Thymus (tissue), 11 donors: Measurements from ENCODE around the gene TMEM147. TPM values are rescaled to one million over a fixed set of nuclear protein-coding genes. Genes with fewer than 3 reads are reported as not detected.

Experiments used
- DNase-seq, 9 donors: peaks; one replicate each; pipeline ENCODE4 v3.0.0-alpha.2; 2013; ENCODE audit warnings: low spot score in 9 of 9, low read depth in 6 of 9, missing footprints in 1 of 9
- H3K27ac ChIP-seq, 2 donors: one replicate each; pipeline ENCODE4 v1.5.1; 2013; ENCODE audit warnings: control low read depth in 1 of 2, low read depth in 1 of 2, low read length in 1 of 2, mild to moderate bottlenecking in 1 of 2, moderate library complexity in 1 of 2
- H3K27me3 ChIP-seq, 2 donors: one replicate each; pipeline ENCODE4 v1.5.1; 2013; ENCODE audit warnings: low read length in 1 of 2; ENCODE audit not compliant: control insufficient read depth in 2 of 2, insufficient read depth in 1 of 2
- H3K36me3 ChIP-seq, 2 donors: one replicate each; pipeline ENCODE4 v1.5.1; 2013; ENCODE audit warnings: low read length in 1 of 2, mild to moderate bottlenecking in 1 of 2, moderate library complexity in 1 of 2; ENCODE audit not compliant: control insufficient read depth in 2 of 2, insufficient read depth in 2 of 2
- H3K4me1 ChIP-seq, 2 donors: one replicate each; pipeline ENCODE4 v1.5.1; 2013; ENCODE audit warnings: low read length in 2 of 2; ENCODE audit not compliant: control insufficient read depth in 2 of 2, insufficient read depth in 2 of 2
- H3K4me3 ChIP-seq, 2 donors: one replicate each; pipeline ENCODE4 v1.5.1; 2013; ENCODE audit warnings: low read length in 2 of 2, control low read depth in 1 of 2, mild to moderate bottlenecking in 1 of 2
- H3K9me3 ChIP-seq, 2 donors: one replicate each; pipeline ENCODE4 v1.5.1; 2013; ENCODE audit warnings: low read length in 1 of 2, mild to moderate bottlenecking in 1 of 2; ENCODE audit not compliant: control insufficient read depth in 2 of 2, insufficient read depth in 1 of 2
- WGBS: extraction: QIAGEN DNeasy Blood & Tissue Kit; methylation state at CpG from one replicate; pipeline ENCODE4 v1.1.7; 2013; 5-methylcytosine and 5-hydroxymethylcytosine counted together
- polyA plus RNA-seq: library from polyadenylated mRNA; stranded (reverse); fragments of 200-250 nt; gene quantifications from one replicate; pipeline ENCODE4 v1.2.3, GENCODE V29; 2013
- total RNA-seq: library from RNA; stranded (reverse); fragments of 120-200 nt; gene quantifications from one replicate; pipeline ENCODE4 v1.2.4, GENCODE V29; 2013
- donor health status: healthy.

TMEM147 gene
- total and polyA plus RNA-seq, 2 donors, result 45.0 to 61.1 TPM

GRCh38 chr19:35551091-35551810, 5.8 kb downstream of the TMEM147 start:
- Histone ChIP-seq H3K4me1 (peaks cover 3 to 7% of the 10 kb centered on the region in 2 donors), H3K4me3 (no peak overlapping the region), H3K36me3 (peaks cover 0 to 4% of the 10 kb centered on the region in 2 donors), H3K9me3 (no peaks in the 10 kb centered on the region), H3K27me3 (peaks cover 0 to 12% of the 10 kb centered on the region in 2 donors), H3K27ac (no peak overlapping the region)
- no peak for DNase-seq
- WGBS, result 95% methylated on average over 21 of the region's 21 CpGs

DNA sequence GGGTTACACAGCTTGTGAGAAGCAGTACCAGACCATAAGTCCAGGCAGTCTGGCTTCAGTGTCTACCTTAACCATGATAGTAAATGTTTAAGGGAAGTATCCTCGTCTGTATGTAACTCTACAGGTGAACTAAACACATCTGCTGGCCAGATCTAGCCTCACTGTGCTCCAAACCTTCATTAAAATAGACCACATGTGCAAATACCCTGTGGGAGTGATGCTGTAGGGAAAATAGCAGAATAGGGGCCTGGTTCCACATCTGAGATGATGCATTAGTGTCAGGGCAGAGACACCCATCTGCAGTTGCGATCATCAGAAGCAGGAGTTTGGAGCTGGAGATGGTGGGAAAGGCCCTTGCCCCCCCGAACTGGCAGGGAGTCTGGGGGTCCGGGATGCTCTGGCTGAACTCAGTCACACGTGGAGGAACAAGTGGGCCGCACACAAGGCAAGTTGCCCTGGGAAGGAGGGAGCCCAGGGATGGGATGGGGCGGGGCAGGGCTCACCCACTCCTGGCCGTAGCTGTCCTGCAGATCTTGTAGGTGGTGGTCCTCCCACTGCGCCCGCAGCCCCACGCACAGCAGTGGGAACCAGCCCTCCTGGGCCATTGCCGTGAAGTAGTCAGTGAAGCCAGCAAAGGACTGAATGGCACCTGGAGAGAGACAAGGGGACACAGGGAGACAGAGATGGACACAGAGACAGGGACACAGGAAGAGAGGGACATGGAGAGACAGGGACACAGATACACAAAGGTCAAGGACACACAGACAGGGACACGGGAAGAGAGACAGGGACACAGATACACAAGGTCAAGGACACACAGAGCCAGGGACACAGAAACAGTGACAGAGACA, 7.3 kb downstream of the TMEM147 start:
- no peak overlapping the region for H3K4me3 ChIP-seq

DNA sequence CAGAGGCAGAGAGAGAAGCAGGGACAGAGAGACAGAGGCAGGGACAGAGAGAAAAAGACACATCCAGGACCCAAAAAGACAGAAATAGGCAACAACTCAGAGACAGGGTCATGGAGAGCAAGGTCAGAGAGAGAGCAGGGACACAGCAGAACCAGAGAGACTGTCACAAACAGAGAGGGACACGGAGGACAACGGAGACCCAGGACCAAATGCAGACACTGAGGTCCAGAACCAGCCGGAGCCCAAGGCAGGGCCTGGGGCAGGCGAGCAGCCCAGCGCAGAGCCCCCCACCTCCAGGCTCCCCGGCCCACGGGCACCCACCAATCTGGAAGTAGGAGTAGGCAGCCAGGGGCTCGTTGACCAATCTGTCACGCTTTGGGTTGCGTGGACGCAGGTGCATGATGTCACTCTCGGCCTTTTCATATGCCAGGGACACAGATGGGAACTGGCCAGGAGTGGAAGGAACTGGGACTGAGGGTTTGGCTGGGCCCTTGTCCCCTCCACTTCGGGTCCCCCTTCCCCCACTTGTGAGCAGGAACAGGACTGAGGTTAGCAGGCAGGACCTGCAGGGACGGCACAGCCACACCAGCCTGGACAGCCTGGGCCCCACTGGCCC, 8.1 kb downstream of the TMEM147 start:
- Histone ChIP-seq H3K27me3 (peaks cover 7 to 32% of the 10 kb centered on the region in 2 donors), H3K9me3 (peaks cover 0 to 6% of the 10 kb centered on the region in 2 donors), H3K36me3 (no peaks in the 10 kb centered on the region), H3K4me1 (peaks cover 2 to 5% of the 10 kb centered on the region in 2 donors), H3K27ac (no peak overlapping the region), H3K4me3 (no peak overlapping the region)
- WGBS, result 83% methylated on average over 14 of the region's 14 CpGs
- DNase-seq, result no peak

More for the DNA sequence above, 7.3 kb downstream of the TMEM147 start:
- 89% methylated on average over 13 of the region's 13 CpGs for WGBS
- peaks cover 1 to 25% of the 10 kb centered on the region in 2 donors for H3K27me3 ChIP-seq
- no peaks in the 10 kb centered on the region for H3K4me1 ChIP-seq
- H3K27ac ChIP-seq, result no peak overlapping the region
- no peak for DNase-seq
- H3K9me3 ChIP-seq, result no peaks in the 10 kb centered on the region
- H3K36me3 ChIP-seq, result no peaks in the 10 kb centered on the region

DNA sequence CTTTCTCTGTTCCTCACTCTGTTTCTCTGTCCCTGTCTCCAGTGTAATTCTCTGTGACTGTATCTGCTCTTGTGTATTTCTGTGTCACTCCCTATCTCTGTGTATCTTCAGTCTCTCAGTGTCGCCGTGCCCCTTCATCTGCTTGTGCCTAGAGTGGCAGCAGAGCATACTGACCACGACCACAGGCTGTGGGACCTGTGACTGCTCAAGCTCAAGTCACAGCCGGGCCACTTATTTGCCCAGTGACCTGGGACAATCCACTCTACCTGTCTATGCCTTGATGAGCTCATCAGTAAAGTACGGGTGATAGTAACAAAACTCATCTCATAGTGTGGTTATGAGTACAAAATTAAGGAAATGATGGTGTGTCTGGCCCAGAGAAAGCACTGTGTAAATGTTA, 8.7 kb downstream of the TMEM147 start:
- H3K4me1 ChIP-seq, result peaks cover 2 to 7% of the 10 kb centered on the region in 2 donors
- no peak for DNase-seq
- H3K27me3 ChIP-seq, result peaks cover 9 to 38% of the 10 kb centered on the region in 2 donors
- no peaks in the 10 kb centered on the region for H3K36me3 ChIP-seq
- peaks cover 0 to 6% of the 10 kb centered on the region in 2 donors for H3K9me3 ChIP-seq
- WGBS, result 85% methylated on average over 5 of the region's 5 CpGs
- no peak overlapping the region for H3K27ac ChIP-seq
- no peak overlapping the region for H3K4me3 ChIP-seq

- Histone ChIP-seq H3K4me3 (no peak overlapping the region), H3K4me1 (peaks cover 2 to 7% of the 10 kb centered on the region in 2 donors), H3K36me3 (no peaks in the 10 kb centered on the region), H3K9me3 (peaks cover 0 to 7% of the 10 kb centered on the region in 2 donors), H3K27me3 (peaks cover 11 to 50% of the 10 kb centered on the region in 2 donors), H3K27ac (no peak overlapping the region)
- 84% methylated on average over 30 of the region's 30 CpGs for WGBS
- no peak for DNase-seq
These were observed 10.0 kb downstream of the TMEM147 start for GRCh38 chr19:35555301-35556005.

DNA sequence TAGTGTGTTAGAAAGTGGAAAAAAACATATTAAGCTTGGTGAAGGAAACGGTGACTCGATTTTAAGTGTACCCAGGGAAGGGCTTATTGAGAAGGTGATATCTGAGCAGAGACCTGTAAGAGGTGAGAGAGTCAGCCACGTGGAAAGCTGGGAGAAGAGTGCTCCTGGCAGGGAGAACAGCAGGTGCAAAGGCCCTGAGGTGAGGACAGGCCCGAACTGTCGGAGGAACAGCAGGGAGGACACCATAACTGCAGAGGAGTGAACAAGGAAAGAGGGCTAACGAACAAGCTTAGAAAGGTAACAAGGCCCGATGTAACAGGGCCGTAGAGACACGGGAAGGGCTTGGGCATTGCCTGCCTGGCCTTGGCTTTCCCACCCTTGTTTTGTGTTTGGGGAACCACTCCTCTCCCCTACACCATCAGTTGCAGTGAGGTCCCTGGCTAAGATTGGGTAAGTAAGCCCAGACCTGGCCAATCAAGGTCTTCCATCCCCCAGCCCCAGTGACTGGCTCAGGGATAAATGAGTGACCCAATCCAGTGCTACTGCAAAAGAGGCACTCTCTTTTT, 10.7 kb downstream of the TMEM147 start:
- Histone ChIP-seq H3K4me3 (no peak overlapping the region), H3K4me1 (peaks cover 2 to 7% of the 10 kb centered on the region in 2 donors), H3K9me3 (peaks cover 0 to 7% of the 10 kb centered on the region in 2 donors), H3K27me3 (peaks cover 11 to 55% of the 10 kb centered on the region in 2 donors), H3K36me3 (no peaks in the 10 kb centered on the region), H3K27ac (no peak overlapping the region)
- 91% methylated on average over 9 of the region's 9 CpGs for WGBS
- DNase-seq, result no peak

DNA sequence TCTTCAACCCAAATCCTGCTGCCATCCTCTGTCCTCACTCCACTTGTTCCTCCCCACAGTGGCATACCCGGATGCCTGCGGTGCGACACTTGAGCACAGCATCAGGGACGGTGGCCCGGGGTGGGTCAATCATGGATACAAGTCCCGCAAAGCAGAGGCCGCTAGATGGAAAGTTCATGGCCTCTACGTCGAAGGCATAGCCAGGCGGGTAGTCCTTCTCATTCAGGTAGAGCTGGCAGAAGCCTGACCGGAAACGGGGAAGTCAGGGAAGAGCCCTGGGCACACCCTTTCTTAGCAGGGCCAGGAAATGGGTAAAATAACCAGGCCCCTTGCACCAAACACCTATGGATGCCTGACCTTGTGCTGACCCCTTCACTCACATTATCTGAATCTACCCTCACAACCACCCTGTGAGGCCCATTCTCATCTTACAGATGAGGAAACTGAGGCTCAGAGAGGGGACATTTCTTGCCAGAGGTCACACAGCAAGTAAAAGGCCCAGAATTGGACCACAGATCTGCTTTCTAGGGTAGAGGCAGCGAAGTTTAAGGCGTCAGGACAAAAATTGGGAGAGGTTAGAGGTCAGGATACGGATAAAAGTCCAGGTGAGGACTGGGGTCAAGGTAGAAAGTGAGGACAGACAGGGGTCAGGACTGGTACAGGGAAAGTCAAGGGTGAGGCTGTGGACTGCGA, 11.6 kb downstream of the TMEM147 start:
- Histone ChIP-seq H3K27me3 (peaks cover 11 to 58% of the 10 kb centered on the region in 2 donors), H3K27ac (no peak overlapping the region), H3K4me1 (peaks cover 2 to 7% of the 10 kb centered on the region in 2 donors), H3K36me3 (no peaks in the 10 kb centered on the region), H3K9me3 (peaks cover 0 to 7% of the 10 kb centered on the region in 2 donors), H3K4me3 (no peak overlapping the region)
- WGBS, result 93% methylated on average over 16 of the region's 16 CpGs
- DNase-seq, result no peak
